HL-60 (cell line): ENCODE measurements around the gene ADAMTS16.

ENCODE experiments used
- CTCF ChIP-seq: IDR thresholded peaks from one replicate; pipeline ENCODE4 v1.5.1; 2011; ENCODE audit warnings: low read length, control low read depth, inconsistent platforms; ENCODE audit not compliant: insufficient read depth
- SPI1 ChIP-seq: IDR thresholded peaks from 2 replicates; pipeline ENCODE4 v1.6.1; 2012; ENCODE audit warnings: low read depth, mild to moderate bottlenecking, borderline replicate concordance

- TF ChIP-seq CTCF (no peak), SPI1 (no peak)
Observed at GRCh38 chr5:5304361-5305020, 164.4 kb downstream of the ADAMTS16 start.
